ENCODE data around the gene BRIP1. TPM values are rescaled to one million over a fixed set of nuclear protein-coding genes. Genes with fewer than 3 reads are reported as not detected.
"Not testable (repeated sequence)": the region's sequence is repeated elsewhere in the genome, so short reads cannot be mapped to it uniquely, and the experiment has no call there.

BRIP1 gene
- total and polyA plus RNA-seq, 2 experiments from 2014 or later, result 2.2 to 4.0 TPM

GRCh38 chr17:61683466-61683865 lies 179.9 kb downstream of the BRIP1 start:
- H3K9me2 ChIP-seq (ENCODE audit: insufficient read depth), result no peaks in the 10 kb centered on the region
- no peak overlapping the region for H2AFZ ChIP-seq
- H3K4me3 ChIP-seq, result no peak overlapping the region
- in situ Hi-C loops (cut with MboI), result no loop called here
- DNase-seq, result no peak
- H3K27ac ChIP-seq, result no peak overlapping the region
- H3K9me3 ChIP-seq (ENCODE audit: low read depth), result no peaks in the 10 kb centered on the region
- 96% methylated on average over 2 of the region's 2 CpGs for WGBS, 2 experiments (ENCODE audit: low coverage in 1 of 2, low lambda C conversion rate in 2 of 2, missing lambda C conversion rate in 2 of 2)
- TF ChIP-seq EZH2phosphoT487 (IDR thresholded peaks at IDR 0.05; ENCODE audit: insufficient read depth, low read depth) (no peak), EZH2 (IDR thresholded peaks at IDR 0.05; ENCODE audit: insufficient read depth, poor library complexity, severe bottlenecking) (no peak)
- H3K4me2 ChIP-seq (ENCODE audit: unreplicated experiment), result no peak overlapping the region
- no peaks in the 10 kb centered on the region for H3K4me1 ChIP-seq (ENCODE audit: insufficient read depth)
- H3K36me3 ChIP-seq (ENCODE audit: low read depth), result no peaks in the 10 kb centered on the region
- no peaks in the 10 kb centered on the region for H3K27me3 ChIP-seq (replicated peaks; ENCODE audit: insufficient read depth)
- H3K79me2 ChIP-seq (ENCODE audit: insufficient read depth), result no peaks in the 10 kb centered on the region
- no peaks in the 10 kb centered on the region for H3F3A ChIP-seq (ENCODE audit: insufficient read depth)
- no peak overlapping the region for H3K9ac ChIP-seq
- no peaks in the 10 kb centered on the region for H4K20me1 ChIP-seq (ENCODE audit: insufficient read depth)

GRCh38 chr17:61680921-61681320 lies 182.4 kb downstream of the BRIP1 start:
- H3F3A ChIP-seq (ENCODE audit: insufficient read depth), result no peaks in the 10 kb centered on the region
- in situ Hi-C loops (cut with MboI), result no loop called here
- no peaks in the 10 kb centered on the region for H3K4me1 ChIP-seq (ENCODE audit: insufficient read depth)
- no peak overlapping the region for H3K9ac ChIP-seq
- H3K36me3 ChIP-seq (ENCODE audit: low read depth), result no peaks in the 10 kb centered on the region
- WGBS, 2 experiments (ENCODE audit: low coverage in 1 of 2, low lambda C conversion rate in 2 of 2, missing lambda C conversion rate in 2 of 2), result 87 to 88% methylated on average over 10 of the region's 10 CpGs
- DNase-seq, result no peak
- TF ChIP-seq EZH2phosphoT487 (IDR thresholded peaks at IDR 0.05; ENCODE audit: insufficient read depth, low read depth) (no peak), EZH2 (IDR thresholded peaks at IDR 0.05; ENCODE audit: insufficient read depth, poor library complexity, severe bottlenecking) (no peak)
- H3K4me2 ChIP-seq (ENCODE audit: unreplicated experiment), result no peak overlapping the region
- no peaks in the 10 kb centered on the region for H3K9me3 ChIP-seq (ENCODE audit: low read depth)
- no peaks in the 10 kb centered on the region for H3K27me3 ChIP-seq (replicated peaks; ENCODE audit: insufficient read depth)
- H2AFZ ChIP-seq, result no peak overlapping the region
- no peaks in the 10 kb centered on the region for H3K79me2 ChIP-seq (ENCODE audit: insufficient read depth)
- H4K20me1 ChIP-seq (ENCODE audit: insufficient read depth), result no peaks in the 10 kb centered on the region
- H3K9me2 ChIP-seq (ENCODE audit: insufficient read depth), result no peaks in the 10 kb centered on the region
- H3K4me3 ChIP-seq, result no peak overlapping the region
- no peak overlapping the region for H3K27ac ChIP-seq

- H3K27ac ChIP-seq, result no peak overlapping the region
- H2AFZ ChIP-seq, result no peak overlapping the region
- 94 to 97% methylated on average over 1 of the region's 1 CpG for WGBS, 2 experiments (ENCODE audit: low coverage in 1 of 2, low lambda C conversion rate in 2 of 2, missing lambda C conversion rate in 2 of 2)
- no peak for DNase-seq
- no peaks in the 10 kb centered on the region for H3K36me3 ChIP-seq (ENCODE audit: low read depth)
- no peaks in the 10 kb centered on the region for H3K79me2 ChIP-seq (ENCODE audit: insufficient read depth)
- no peak for TF ChIP-seq EZH2 (IDR thresholded peaks at IDR 0.05; ENCODE audit: insufficient read depth, poor library complexity, severe bottlenecking)
- no peak for TF ChIP-seq EZH2phosphoT487 (IDR thresholded peaks at IDR 0.05; ENCODE audit: insufficient read depth, low read depth)
- H3F3A ChIP-seq (ENCODE audit: insufficient read depth), result no peaks in the 10 kb centered on the region
- no peaks in the 10 kb centered on the region for H3K27me3 ChIP-seq (replicated peaks; ENCODE audit: insufficient read depth)
- no peaks in the 10 kb centered on the region for H3K4me1 ChIP-seq (ENCODE audit: insufficient read depth)
- no peaks in the 10 kb centered on the region for H3K9me3 ChIP-seq (ENCODE audit: low read depth)
- H3K4me3 ChIP-seq, result no peak overlapping the region
- H3K4me2 ChIP-seq (ENCODE audit: unreplicated experiment), result no peak overlapping the region
- no peaks in the 10 kb centered on the region for H4K20me1 ChIP-seq (ENCODE audit: insufficient read depth)
- no peaks in the 10 kb centered on the region for H3K9me2 ChIP-seq (ENCODE audit: insufficient read depth)
- in situ Hi-C loops (cut with MboI), result no loop called here
- no peak overlapping the region for H3K9ac ChIP-seq
Observed at GRCh38 chr17:61678339-61678738, 185.0 kb downstream of the BRIP1 start.

GRCh38 chr17:61677150-61677811 lies 186.0 kb downstream of the BRIP1 start:
- 78 to 87% methylated on average over 7 of the region's 7 CpGs for WGBS, 2 experiments (ENCODE audit: low coverage in 1 of 2, low lambda C conversion rate in 2 of 2, missing lambda C conversion rate in 2 of 2)
- H3K27ac ChIP-seq; H3K9me3 ChIP-seq (ENCODE audit: low read depth); H3F3A ChIP-seq (ENCODE audit: insufficient read depth); H3K4me3 ChIP-seq; H3K9ac ChIP-seq; DNase-seq; H3K9me2 ChIP-seq (ENCODE audit: insufficient read depth); H3K4me1 ChIP-seq (ENCODE audit: insufficient read depth); H3K36me3 ChIP-seq (ENCODE audit: low read depth); H3K27me3 ChIP-seq (replicated peaks; ENCODE audit: insufficient read depth); H2AFZ ChIP-seq; H4K20me1 ChIP-seq (ENCODE audit: insufficient read depth); H3K79me2 ChIP-seq (ENCODE audit: insufficient read depth); H3K4me2 ChIP-seq (ENCODE audit: unreplicated experiment); in situ Hi-C loops (cut with MboI): not testable (repeated sequence)

GRCh38 chr17:61676522-61676921 lies 186.8 kb downstream of the BRIP1 start:
- H4K20me1 ChIP-seq (ENCODE audit: insufficient read depth); H2AFZ ChIP-seq; H3K27me3 ChIP-seq (replicated peaks; ENCODE audit: insufficient read depth); H3K9me2 ChIP-seq (ENCODE audit: insufficient read depth); H3K4me1 ChIP-seq (ENCODE audit: insufficient read depth); DNase-seq; H3K9ac ChIP-seq; H3K9me3 ChIP-seq (ENCODE audit: low read depth); H3K36me3 ChIP-seq (ENCODE audit: low read depth); H3K27ac ChIP-seq; H3F3A ChIP-seq (ENCODE audit: insufficient read depth); H3K4me2 ChIP-seq (ENCODE audit: unreplicated experiment); H3K79me2 ChIP-seq (ENCODE audit: insufficient read depth); H3K4me3 ChIP-seq; in situ Hi-C loops (cut with MboI): not testable (repeated sequence)

- H3K4me1 ChIP-seq (ENCODE audit: insufficient read depth); H3K36me3 ChIP-seq (ENCODE audit: low read depth); H2AFZ ChIP-seq; H3K4me3 ChIP-seq; H4K20me1 ChIP-seq (ENCODE audit: insufficient read depth); in situ Hi-C loops (cut with MboI); H3K9me3 ChIP-seq (ENCODE audit: low read depth); H3F3A ChIP-seq (ENCODE audit: insufficient read depth); H3K79me2 ChIP-seq (ENCODE audit: insufficient read depth); H3K27me3 ChIP-seq (replicated peaks; ENCODE audit: insufficient read depth); H3K9me2 ChIP-seq (ENCODE audit: insufficient read depth); H3K9ac ChIP-seq; H3K27ac ChIP-seq; H3K4me2 ChIP-seq (ENCODE audit: unreplicated experiment); DNase-seq: not testable (repeated sequence)
- 97 to 98% methylated on average over 2 of the region's 2 CpGs for WGBS, 2 experiments (ENCODE audit: low coverage in 1 of 2, low lambda C conversion rate in 2 of 2, missing lambda C conversion rate in 2 of 2)
Observed at GRCh38 chr17:61674609-61675008, 188.7 kb downstream of the BRIP1 start.

- H2AFZ ChIP-seq; H3K27ac ChIP-seq; H3K27me3 ChIP-seq (replicated peaks; ENCODE audit: insufficient read depth); H3K9me3 ChIP-seq (ENCODE audit: low read depth); H4K20me1 ChIP-seq (ENCODE audit: insufficient read depth); in situ Hi-C loops (cut with MboI); H3F3A ChIP-seq (ENCODE audit: insufficient read depth); H3K4me3 ChIP-seq; H3K79me2 ChIP-seq (ENCODE audit: insufficient read depth); H3K4me2 ChIP-seq (ENCODE audit: unreplicated experiment); H3K9ac ChIP-seq; H3K36me3 ChIP-seq (ENCODE audit: low read depth); H3K9me2 ChIP-seq (ENCODE audit: insufficient read depth); DNase-seq; H3K4me1 ChIP-seq (ENCODE audit: insufficient read depth): not testable (repeated sequence)
- WGBS, 2 experiments (ENCODE audit: low coverage in 1 of 2, low lambda C conversion rate in 2 of 2, missing lambda C conversion rate in 2 of 2), result 88 to 91% methylated on average over 16 of the region's 16 CpGs
Observed at GRCh38 chr17:61673019-61673897, 190.1 kb downstream of the BRIP1 start.

Data from GM23248 (cell line).